RWPE2 (cell line): ENCODE measurements around the gene LKAAEAR1.
A peak's percentile ranks its signal among the peaks of the same experiment; 100 is the strongest.

Experiments used
- ATAC-seq: fragments of 200-7000 bp; cut with Tn5 transposase; 3 replicates; pipeline ENCODE4 v1.9.1; 2021; ENCODE audit warnings: low read depth
- DNase-seq: peaks from one replicate; pipeline ENCODE4 v3.0.0-alpha.2; 2020; ENCODE audit warnings: low spot score
- H3K27ac ChIP-seq: fragments of 450-650 bp; 2 replicates; pipeline ENCODE4 v1.5.1; 2017; ENCODE audit warnings: mild to moderate bottlenecking; ENCODE audit not compliant: poor library complexity, severe bottlenecking
- H3K27me3 ChIP-seq: fragments of 250-450 bp; sonication (Bioruptor Pico); 2 replicates; pipeline ENCODE4 v1.5.1; 2021; ENCODE audit warnings: mild to moderate bottlenecking, moderate library complexity; ENCODE audit not compliant: insufficient read depth, poor library complexity, severe bottlenecking
- H3K36me3 ChIP-seq: fragments of 250-450 bp; sonication (Bioruptor Pico); 2 replicates; pipeline ENCODE4 v1.5.1; 2020; ENCODE audit warnings: low read depth, mild to moderate bottlenecking, moderate library complexity
- H3K4me1 ChIP-seq: fragments of 250-450 bp; sonication (Bioruptor Pico); 2 replicates; pipeline ENCODE4 v1.5.1; 2021; ENCODE audit warnings: mild to moderate bottlenecking, moderate library complexity; ENCODE audit not compliant: insufficient read depth, poor library complexity, severe bottlenecking
- H3K4me3 ChIP-seq: fragments of 250-450 bp; sonication (Bioruptor Pico); 2 replicates; pipeline ENCODE4 v1.5.1; 2021; ENCODE audit warnings: mild to moderate bottlenecking, moderate library complexity; ENCODE audit not compliant: severe bottlenecking
- H3K9me3 ChIP-seq: fragments of 250-450 bp; sonication (Bioruptor Pico); 2 replicates; pipeline ENCODE4 v1.5.1; 2021; ENCODE audit warnings: mild to moderate bottlenecking, moderate library complexity; ENCODE audit not compliant: severe bottlenecking
- TF ChIP-seq, protein P1 (sequence below): fragments of 450-650 bp; IDR thresholded peaks from one replicate; pipeline ENCODE4 v1.5.1; 2017; ENCODE audit warnings: mild to moderate bottlenecking, moderate library complexity; ENCODE audit not compliant: poor library complexity, severe bottlenecking

Gene LKAAEAR1

DNA sequence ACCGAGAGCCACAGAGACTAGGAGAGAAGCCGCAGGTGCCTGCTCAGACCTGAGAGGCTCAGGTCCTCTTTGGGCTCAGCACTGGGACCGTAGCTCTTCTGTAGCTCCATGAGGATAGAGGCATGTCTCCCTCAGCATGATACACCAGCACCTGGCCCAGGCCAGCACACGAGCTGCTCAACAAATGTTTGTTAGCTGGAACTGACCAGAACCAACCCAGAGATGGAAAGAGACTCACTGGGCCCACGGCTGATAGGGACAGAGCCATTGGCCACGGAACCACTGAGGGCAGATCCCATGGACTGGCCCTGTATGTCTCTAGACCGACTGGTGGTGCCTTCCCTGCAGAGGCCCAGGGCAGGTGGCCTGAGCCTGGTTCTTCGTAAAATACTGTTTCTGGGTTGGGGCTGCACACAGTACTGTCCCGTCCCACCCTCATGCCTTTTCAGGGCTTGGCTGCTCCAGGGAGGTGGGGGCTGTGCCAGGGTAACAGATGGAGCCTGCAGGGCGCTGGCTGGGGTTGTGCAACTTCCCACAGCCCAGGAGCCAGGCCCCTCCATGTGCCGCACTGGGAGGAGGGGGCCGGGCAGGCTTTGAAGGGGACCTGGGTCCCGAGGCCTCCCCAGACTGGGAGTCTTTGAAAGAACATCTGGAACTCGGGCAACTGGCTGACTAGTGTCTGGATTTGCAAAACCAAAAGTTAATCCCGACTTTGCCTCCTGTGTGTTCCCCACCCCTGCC, 43.0 kb downstream of the LKAAEAR1 start:
- H3K9me3 ChIP-seq, result no peaks in the 10 kb centered on the region
- ATAC-seq, result no peak
- no peak overlapping the region for H3K27ac ChIP-seq
- H3K27me3 ChIP-seq, result peaks cover 17% of the 10 kb centered on the region
- TF ChIP-seq, protein P1, sequence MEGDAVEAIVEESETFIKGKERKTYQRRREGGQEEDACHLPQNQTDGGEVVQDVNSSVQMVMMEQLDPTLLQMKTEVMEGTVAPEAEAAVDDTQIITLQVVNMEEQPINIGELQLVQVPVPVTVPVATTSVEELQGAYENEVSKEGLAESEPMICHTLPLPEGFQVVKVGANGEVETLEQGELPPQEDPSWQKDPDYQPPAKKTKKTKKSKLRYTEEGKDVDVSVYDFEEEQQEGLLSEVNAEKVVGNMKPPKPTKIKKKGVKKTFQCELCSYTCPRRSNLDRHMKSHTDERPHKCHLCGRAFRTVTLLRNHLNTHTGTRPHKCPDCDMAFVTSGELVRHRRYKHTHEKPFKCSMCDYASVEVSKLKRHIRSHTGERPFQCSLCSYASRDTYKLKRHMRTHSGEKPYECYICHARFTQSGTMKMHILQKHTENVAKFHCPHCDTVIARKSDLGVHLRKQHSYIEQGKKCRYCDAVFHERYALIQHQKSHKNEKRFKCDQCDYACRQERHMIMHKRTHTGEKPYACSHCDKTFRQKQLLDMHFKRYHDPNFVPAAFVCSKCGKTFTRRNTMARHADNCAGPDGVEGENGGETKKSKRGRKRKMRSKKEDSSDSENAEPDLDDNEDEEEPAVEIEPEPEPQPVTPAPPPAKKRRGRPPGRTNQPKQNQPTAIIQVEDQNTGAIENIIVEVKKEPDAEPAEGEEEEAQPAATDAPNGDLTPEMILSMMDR, result no peak
- no peak overlapping the region for H3K4me3 ChIP-seq
- no peaks in the 10 kb centered on the region for H3K36me3 ChIP-seq
- DNase-seq, result no peak
- peaks cover 10% of the 10 kb centered on the region for H3K4me1 ChIP-seq

DNA sequence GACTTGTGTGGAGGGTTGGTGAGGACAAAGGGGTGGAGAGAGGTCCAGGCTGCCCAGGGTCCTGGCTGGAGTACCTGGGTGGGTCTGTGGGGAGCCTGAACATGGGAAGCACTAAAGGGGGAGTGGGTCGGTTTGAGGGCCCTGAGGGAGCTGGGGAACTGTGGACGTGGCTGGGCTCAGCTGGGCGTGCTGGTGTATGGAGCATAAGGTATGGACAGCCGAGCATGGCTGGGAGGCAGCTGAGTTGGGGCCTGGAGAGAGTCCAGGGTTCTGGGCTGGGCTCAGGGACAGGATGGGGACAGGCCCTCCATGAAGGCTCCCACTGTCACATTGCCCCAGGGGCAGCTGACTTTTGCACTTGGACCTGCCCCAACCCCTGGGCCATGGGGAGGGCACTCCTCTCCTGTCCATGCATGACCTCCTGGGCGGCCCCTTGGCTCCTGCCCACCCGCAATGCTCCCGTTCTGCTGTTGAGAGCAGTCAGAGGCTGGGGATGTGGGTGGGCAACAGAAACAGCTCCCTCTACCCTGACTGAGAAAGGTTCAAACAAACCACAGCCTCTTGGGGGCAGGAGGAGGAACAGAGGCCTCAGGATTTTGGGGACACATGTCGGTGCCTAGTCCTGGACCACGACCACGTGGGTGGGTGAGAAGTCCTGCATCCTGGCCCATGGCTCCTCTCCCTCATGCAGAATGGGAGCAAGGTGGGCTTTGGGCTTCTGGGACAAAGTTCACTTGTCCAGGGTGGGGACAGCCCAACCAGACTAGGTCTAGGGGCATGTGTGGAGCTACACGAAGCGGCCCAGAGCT, 43.8 kb downstream of the LKAAEAR1 start:
- no peaks in the 10 kb centered on the region for H3K9me3 ChIP-seq
- TF ChIP-seq, protein P1, result no peak
- ATAC-seq (no peak), DNase-seq (no peak)
- peaks cover 10% of the 10 kb centered on the region for H3K4me1 ChIP-seq
- H3K27ac ChIP-seq, result no peak overlapping the region
- no peak overlapping the region for H3K4me3 ChIP-seq
- peaks cover 14% of the 10 kb centered on the region for H3K27me3 ChIP-seq
- no peaks in the 10 kb centered on the region for H3K36me3 ChIP-seq

DNA sequence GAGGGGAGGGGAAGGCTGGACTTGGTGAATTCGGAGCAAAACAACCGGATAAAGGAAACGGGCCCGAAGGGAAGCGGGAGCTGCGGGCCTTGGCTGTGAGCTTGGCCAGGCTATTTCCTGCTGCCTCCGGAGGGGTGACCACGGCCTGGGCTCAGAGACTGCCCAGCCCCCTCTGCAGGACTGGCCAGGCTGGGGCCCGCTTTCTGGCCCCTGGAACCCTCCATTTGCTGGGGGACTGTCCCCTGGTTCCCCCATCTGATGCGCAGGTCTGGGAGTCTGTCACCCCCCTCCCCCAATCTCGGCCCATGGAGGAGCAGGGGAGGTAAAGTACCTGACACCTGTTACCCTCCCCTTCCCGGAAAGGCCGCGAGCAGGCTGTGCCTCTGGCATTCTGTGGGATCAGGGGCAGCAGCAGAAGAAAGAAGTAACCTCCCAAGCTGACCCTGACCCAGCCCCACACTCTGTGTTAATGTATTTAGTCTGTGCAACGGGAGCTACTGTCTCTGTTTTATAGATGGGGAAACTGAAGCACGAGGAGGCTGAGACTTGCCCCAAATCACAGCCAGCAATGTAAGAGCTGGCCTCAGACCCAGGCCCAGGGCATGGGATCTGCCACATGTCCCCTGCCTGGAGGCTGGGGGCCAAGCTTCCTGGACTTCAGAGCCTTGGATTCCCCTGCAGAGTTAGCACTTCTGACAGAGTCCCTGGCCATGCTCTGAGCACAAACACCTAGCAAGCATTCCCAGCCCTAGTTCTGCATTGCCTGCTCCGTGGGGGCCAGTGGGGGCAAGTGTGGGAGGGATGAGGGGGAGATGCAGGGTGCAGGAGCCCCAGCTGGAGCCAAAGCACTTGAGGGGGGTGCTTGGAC, 44.7 kb downstream of the LKAAEAR1 start:
- no peaks in the 10 kb centered on the region for H3K36me3 ChIP-seq
- peaks cover 14% of the 10 kb centered on the region for H3K27me3 ChIP-seq
- DNase-seq (no peak), ATAC-seq (peak; percentile 4)
- H3K4me3 ChIP-seq, result peak overlapping the region; percentile 35
- no peaks in the 10 kb centered on the region for H3K9me3 ChIP-seq
- peaks cover 3% of the 10 kb centered on the region for H3K4me1 ChIP-seq
- TF ChIP-seq, protein P1, result peak; percentile 52
- no peak overlapping the region for H3K27ac ChIP-seq

DNA sequence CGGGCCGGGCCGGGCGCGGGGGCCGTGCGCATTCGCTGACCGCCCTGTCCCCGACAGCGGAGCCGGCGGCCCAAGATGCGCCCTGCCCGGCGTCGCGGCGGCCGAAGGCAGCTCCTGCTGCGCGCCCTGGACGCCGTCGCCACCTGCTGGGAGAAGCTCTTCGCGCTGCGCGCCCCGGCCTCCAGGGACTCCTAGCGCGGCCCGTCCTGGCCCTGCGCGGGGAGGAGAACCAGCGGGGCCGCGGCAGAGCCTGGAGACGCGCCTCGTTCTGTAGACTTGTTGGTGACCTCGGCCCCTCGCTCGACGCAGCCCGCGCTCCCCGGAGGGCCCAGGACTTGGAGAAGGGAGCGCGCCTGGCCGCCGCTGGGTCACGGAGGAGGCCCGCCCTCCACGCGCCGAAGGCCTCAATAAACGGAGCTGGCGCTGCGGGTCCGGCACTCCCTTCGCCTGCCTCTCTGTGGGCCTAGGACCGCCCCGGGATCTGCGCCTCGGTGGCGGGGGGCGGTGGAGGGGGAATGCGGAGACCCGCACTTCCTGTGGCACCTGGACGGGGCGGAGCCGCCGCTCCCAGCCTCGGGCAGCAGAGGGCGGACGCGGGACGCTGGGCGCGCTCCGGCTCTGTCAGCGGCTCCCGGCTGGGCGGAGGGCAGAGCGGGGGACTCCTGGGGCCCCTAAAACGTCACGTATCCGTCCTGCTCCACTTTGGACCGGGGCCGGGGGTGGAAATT, 45.5 kb downstream of the LKAAEAR1 start:
- DNase-seq (no peak), ATAC-seq (peak; percentile 73)
- TF ChIP-seq, protein P1, result peak; percentile 100
- H3K36me3 ChIP-seq, result no peaks in the 10 kb centered on the region
- H3K27ac ChIP-seq, result no peak overlapping the region
- no peaks in the 10 kb centered on the region for H3K4me1 ChIP-seq
- peak overlapping the region; percentile 35 for H3K4me3 ChIP-seq
- peaks cover 14% of the 10 kb centered on the region for H3K27me3 ChIP-seq
- H3K9me3 ChIP-seq, result no peaks in the 10 kb centered on the region
